GM18505 (cell line): ENCODE measurements around the gene PRKG1.
A peak's percentile ranks its signal among the peaks of the same experiment; 100 is the strongest.

Source experiments
- ATAC-seq: cut with Tn5 transposase; IDR thresholded peaks from one replicate; pipeline ENCODE4 v1.9.1; 2021; ENCODE audit not compliant: unreplicated experiment
- POLR2A ChIP-seq: IDR thresholded peaks from 4 replicates; pipeline ENCODE4 v1.6.1; 2011; ENCODE audit warnings: borderline replicate concordance; ENCODE audit not compliant: insufficient read depth, insufficient read length; ENCODE audit errors: extremely low read depth

The PRKG1 gene

DNA sequence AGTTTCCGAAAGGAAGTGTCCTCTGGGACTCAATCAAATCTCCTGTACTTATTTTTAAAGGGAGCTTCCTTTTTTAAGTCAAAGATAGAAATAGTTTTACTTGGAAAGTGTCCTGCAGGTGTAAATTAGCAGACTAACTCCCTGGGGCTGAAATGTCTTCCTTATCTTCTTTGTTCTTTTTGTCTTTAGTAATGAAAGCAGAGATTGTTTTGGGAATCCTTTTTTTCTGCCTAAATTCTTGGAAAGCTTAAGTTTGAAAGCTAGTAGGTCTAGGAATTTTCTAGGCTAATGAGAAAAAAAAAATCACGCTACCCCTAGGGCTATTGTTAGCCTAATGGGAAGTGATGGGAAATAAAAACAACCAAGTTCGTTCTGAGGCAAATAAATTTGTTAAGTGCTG is 764.2 kb downstream of the PRKG1 start:
- TF ChIP-seq POLR2A, result no peak
- no peak for ATAC-seq

DNA sequence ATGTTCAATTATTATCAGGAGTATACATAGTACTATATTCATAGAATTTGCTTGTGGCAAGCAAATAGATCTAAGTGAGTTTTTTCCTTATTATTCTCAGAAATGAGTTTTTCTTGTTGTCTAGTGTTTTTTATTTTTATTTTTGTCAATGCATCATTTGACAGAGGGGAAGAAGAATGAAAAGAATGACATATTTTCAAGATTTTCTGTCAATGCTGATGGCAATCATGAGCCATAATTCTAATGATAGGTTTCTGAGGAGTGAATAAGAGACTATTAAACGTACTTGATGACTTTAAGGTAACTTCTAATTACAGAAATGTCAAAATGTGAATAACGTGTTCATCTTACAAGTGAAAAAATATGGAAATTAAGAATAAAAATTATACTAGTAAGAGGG is 769.7 kb downstream of the PRKG1 start:
- no peak for TF ChIP-seq POLR2A
- ATAC-seq, result no peak

DNA sequence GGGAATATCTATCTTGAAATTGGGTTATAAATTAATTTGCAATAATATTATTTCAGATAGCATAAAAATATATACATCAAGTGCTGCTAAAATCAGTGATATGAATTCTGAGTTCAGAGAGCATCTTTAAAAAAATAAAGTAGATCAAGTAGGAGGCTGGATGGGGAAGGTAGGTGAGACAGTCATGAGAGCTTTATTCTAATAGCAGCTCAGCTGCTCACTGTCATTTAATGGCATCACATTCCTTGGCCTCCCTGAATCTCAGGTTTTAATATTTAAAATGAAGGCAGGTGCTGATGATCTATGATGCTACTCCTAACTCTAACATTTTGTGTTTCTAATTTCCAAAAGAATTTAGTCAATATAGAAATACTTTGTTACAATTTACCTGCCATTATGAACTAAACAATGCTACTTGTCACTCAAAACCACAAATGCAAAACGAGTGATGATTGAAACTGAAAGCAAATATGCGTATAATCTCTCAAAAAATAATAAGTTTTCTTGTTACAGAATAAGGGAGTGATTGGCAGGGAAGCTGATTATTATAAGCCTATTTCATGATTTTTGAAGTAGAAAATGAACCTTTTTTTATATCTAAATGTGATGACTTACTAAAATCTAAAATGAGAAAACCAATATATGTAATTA is 772.7 kb downstream of the PRKG1 start:
- peak; percentile 66 for ATAC-seq
- TF ChIP-seq POLR2A, result no peak

DNA sequence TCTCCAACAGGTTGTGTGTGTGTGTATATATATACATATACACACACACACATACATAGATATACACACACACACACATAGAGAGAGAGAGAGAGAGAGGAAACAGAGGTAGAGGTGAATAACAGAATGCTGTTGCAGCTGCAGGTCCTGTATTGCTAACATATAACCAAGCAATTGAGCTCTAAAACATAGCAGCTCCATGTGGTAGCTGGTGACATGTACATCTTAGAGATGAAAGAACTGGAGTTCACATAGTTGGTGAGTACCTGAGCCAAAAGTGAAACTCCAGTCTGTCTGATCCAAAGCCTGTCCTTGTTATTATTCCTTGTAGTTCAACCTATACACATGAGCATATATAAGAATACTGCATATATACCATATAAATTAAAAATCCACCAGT is 778.0 kb downstream of the PRKG1 start:
- no peak for TF ChIP-seq POLR2A
- ATAC-seq, result no peak

DNA sequence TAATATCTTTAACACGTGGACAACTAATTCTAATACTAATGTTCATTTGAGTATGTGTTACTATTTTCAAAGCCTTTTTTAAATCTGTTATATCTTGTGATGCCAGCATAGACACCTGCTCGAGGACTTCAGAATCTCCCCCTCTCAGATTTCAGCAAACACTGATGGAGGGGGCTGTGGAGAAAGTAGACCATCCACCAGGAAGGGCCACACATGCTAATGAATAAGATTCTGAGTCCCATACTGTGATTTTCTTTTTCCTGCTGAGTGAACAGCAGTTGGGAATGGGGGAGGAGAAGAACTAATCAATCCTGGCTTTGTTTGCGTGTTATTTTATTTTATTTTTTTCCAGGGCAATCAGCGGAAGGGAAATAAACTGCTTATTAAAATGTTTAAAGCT is 783.0 kb downstream of the PRKG1 start:
- TF ChIP-seq POLR2A, result no peak
- ATAC-seq, result no peak

DNA sequence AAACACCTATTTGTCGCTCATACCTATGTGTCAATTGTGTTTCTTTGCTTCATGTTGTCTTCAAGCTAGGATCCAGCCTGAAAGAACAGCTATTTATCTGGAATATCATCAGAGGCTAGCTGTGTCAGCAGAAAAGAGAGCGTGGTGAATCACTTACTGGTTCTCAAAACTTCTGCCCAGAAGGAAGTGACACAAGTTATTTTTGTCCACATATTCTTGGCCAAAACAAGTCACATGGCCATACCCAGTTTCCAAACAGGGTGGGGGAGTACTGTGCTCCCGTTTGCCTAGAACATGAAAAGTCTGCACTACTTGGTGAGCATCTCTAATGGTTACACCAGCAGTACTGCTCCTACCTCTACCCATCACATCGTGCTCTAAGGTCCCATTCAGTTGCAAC is 786.0 kb downstream of the PRKG1 start:
- no peak for TF ChIP-seq POLR2A
- peak; percentile 84 for ATAC-seq

DNA sequence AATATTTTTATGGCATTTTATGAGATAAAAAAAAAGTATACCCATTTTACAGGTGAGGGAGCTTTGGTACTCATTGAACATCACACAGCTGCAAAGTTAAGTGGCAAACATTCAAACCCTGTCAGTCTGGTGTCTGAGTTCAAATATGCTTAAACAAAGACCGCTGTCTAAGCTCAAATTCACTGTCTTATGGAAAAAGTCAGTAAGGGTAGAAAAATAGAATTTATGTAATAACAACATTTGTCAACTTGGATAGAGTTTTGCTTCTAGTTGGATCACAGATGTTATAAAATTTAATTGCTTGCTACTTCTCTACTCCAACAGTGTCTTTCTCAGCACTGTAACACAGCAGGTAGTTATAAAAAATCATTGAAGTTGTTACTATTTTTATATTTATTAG is 786.8 kb downstream of the PRKG1 start:
- no peak for ATAC-seq
- no peak for TF ChIP-seq POLR2A

DNA sequence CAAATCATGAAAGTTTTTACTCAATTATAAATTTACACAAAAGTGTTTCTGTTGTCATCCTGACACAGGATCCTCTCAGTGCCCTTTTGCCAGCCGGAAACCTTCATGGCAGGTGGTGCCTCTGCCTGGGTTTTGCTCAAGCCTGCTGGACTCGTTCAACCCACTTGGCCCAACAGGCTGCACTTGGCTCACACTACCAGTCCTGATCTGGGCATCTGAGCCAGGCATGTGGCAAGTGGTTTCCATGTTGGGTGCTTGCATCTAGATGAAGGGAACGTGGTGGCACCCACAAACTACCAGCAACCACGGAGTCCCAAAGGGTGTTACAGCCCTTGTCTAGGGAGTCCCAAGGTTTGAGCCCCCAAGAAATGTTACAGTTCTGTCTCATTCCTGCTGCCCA is 787.4 kb downstream of the PRKG1 start:
- TF ChIP-seq POLR2A, result no peak
- no peak for ATAC-seq

DNA sequence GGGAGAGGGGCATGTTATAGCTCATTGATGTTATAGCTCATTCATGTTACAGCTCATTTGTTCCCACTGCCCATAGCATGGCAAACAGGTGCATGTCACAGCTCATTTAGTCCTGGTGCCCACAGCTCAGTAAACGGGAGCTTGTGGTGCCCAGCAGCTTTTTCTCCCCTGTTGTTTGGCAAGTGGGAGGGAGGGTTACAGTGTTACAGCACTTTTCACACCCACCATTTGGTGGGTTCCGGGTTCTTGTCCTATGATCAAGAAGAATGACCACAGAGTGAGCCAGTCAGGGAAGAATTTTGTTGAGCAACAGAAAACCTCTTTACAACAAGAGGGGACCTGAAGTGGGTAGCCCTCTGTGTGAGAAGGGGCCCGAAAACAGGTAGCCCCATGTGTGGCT is 787.9 kb downstream of the PRKG1 start:
- ATAC-seq, result no peak
- no peak for TF ChIP-seq POLR2A

DNA sequence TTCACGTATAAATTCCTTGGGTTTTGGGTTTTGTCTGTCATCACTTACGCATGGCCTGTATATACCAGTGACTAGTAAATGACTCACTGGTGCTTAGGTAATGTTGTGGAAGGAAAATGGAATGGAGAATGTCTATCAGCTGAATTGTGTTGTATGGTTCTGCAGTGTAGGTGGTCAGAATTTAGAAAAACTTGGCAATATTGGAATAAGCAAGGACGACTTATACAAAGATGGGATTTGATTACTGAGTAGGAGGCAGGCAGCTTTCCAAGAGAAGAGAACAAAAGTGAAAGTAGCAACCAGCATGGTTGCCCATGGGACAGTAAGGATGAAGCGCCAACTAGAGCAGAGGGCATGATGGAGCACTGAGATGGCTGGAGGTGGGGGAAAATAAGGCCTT is 793.7 kb downstream of the PRKG1 start:
- ATAC-seq, result no peak
- no peak for TF ChIP-seq POLR2A

DNA sequence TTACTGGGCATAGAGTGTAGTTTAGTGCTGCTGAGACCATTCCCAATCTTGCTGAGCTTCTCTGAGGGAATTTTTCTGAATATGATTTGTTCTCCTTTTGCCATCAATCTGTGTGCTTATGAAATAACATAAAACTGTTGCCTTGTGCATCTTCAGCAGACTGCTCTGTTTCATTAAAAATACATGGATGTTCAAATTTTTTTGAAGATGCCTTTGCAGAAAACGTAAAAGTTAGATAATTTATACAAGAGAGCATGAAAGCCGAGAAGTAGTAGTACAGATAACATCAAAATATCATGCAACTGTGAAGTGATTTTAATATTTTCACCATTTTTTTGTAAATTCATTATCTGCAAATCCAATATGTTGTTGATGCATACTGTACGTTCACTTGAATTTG is 799.8 kb downstream of the PRKG1 start:
- no peak for ATAC-seq
- TF ChIP-seq POLR2A, result no peak

DNA sequence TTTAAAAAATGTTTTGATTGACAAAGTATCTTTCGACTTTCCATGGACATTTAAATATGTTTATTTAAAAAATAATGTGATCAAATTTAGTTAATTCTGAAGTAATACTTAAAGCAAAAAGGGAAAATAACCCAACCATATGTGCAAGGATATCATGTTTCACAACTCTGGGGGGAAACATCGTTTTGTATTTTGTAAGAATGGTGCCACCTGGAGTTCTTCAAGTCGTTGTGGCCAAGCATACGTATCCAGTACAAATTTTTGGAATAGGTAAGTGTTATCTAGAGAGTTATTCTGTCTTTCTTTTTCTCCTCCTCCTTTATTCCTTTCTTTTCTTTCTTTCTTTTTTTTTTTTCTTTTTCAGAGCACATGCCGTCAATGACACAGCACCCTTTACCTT is 801.3 kb downstream of the PRKG1 start:
- TF ChIP-seq POLR2A, result no peak
- ATAC-seq, result no peak

DNA sequence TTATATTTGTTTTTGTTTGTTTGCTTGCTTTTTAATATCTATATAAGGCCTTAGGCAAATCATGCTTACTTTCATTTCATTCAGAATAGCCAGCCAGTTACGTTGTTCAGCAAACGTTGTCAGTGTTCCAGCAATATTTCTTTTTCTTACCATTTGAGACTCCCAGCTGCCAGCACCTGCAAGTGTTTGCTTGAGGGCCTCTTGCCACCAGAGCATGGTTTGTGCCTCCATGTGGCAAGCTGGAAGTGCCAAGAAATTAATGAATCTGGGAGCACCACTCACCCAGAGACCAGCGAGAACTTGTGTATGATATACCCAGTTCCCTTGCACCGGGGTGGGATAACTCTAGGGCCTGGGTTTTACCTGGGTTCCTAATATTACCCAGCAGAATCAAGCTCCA is 802.2 kb downstream of the PRKG1 start:
- no peak for ATAC-seq
- TF ChIP-seq POLR2A, result no peak

DNA sequence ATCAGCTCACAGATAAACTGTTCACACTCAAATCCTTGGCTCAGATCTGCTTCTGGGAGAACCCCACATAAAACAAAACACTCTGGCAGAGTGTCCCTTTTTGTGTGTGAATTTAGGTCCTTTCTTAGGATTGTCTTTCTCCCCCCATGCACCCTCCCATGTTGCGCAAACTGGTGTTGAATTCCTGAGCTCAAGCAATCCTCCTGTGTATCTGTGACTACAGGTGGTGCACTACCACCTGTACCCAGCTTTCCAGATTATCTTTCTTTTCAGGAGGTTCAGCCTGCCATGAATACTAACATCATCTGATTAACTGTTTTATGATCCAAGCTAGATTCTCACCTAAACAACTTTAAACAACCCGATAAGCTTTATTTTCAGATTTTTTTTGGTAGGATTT is 802.7 kb downstream of the PRKG1 start:
- no peak for ATAC-seq
- no peak for TF ChIP-seq POLR2A

DNA sequence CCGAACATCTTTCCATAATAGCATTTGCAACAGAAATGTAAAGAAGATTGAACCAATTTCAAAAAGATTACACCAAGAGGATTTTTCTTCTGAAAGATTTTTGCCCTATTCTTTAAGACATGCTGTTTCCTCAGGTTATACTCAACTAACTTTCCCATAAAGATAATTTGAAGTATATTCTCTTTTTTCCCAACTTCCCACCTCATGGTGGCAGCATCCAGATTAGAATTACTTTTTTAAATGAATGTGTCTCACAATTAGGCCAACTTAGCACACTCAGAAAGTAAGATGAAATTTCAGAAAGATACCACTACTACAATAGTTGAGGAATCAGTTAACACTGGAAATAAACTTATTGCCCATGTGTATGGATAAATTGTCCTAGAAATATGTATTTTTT is 803.3 kb downstream of the PRKG1 start:
- TF ChIP-seq POLR2A, result no peak
- ATAC-seq, result no peak

DNA sequence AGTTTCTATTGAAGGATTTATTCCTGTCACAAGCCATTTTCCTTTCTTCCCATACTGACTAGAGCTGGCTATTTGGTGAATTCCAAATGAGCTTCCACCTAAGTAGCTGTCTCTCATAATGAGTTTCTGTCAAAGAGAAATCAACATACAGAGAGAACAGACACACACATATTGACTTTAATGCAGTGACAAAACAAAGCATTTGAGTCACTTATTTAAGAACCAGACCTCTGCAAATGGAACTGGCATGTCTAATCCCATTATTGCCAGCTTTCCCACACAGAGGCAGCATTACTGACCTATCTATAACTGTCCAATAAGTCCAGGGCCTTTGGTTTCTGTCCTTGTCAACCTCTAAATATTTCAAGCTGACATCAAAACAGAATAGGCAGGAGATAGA is 804.4 kb downstream of the PRKG1 start:
- ATAC-seq, result peak; percentile 17

DNA sequence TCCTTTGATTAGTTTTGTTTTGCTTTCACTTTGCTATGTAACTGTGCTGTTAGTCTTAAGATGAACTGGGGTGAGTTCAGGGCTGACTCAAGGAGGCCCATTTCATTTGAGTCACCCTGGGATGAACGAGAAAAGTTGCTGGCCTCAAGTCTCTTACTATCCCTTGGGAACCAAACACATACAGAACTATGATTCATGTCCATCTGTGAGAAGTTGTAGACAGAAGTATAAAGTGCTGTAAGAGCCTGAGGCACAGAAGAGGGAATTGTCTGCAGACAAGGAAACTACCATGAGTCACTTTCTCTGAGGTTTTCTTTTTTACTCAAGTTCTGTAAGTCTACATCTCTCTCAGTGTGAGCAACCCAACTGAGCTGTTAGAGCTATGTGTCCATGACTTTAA is 805.0 kb downstream of the PRKG1 start:
- TF ChIP-seq POLR2A, result no peak
- peak; percentile 89 for ATAC-seq

More for the DNA sequence above, 804.4 kb downstream of the PRKG1 start:
- no peak for TF ChIP-seq POLR2A
